Measurements from ENCODE around the gene ARMC2.
"Not testable (repeated sequence)": the region's sequence is repeated elsewhere in the genome, so short reads cannot be mapped to it uniquely, and the experiment has no call there.

The ARMC2 gene

DNA sequence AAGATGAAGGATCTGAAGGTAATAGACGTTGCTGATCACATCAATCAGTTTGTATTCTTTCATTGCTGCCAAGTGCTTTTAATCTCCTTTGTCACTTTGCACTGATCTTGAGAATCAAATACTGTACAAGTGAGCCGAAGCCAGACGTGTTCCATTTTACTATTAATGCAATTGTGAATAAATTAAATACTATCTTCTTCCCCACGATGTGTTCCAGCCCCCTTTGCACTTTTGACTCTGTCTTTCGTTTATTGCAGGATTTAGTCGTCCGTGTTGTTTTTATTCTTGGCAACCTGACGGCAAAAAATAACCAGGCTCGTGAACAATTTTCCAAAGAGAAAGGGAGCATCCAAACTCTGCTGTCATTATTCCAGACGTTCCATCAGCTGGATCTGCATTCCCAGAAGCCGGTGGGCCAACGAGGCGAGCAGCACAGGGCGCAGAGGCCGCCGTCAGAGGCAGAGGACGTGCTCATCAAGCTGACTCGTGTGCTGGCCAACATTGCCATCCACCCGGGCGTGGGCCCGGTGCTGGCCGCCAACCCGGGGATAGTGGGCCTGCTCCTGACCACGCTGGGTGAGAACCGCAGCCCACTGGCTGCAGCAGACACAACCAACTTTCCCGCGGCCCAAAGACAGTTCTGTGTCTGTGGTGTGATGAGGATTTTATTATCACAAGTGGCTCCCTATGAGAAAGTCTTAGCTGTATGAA, 104.7 kb downstream of the ARMC2 start:
- no peak for DNase-seq (ENCODE audit: low read depth)

DNA sequence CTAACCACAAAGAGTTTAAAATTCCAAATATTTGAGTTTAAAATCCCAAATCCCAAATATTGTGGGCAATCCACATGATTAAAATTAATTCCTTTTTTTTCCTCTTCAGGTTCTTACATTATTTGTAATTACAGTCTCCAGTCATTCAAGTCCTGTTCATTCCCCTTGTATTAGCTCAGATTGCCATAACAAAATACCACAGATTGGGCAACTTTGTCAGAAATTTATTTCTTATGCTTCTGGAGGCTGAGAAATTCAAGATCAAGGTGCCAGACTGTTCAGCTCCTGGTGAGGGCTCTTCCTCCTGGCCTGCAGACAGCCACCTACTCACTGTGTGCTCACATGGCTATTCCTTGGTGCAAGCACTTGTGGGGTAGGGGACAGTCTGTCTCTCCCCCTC, 105.5 kb downstream of the ARMC2 start:
- DNase-seq (ENCODE audit: low read depth), result no peak

DNA sequence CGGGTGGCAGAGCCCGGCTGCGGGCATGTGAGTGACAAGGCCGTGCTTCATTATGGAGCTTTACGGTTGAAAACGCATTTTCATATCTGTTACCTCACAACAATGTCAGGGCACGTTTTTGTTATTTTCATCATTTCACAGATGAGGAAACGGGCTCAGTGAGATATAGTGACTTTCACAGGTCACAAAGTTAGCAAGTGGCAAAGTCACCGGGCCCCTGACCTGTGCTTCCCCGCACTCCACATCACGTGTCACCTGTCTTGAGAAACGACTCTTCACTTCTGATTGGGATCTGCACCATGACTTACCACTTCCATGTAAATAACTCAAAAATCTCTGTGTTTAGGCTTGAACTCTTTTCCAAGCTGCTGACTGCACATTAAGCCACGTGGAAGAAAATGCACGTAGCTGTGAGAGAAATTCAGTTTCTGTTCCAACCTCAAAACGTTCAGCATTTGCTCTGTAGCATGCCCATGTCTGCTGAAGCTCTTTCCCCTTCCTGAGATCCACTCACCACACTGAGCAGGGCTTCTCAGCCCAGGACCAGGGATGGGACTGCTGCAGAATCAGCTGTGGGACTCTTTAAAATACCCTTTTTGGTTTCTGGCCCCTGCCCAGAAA, 107.2 kb downstream of the ARMC2 start:
- DNase-seq (ENCODE audit: low read depth), result no peak

DNA sequence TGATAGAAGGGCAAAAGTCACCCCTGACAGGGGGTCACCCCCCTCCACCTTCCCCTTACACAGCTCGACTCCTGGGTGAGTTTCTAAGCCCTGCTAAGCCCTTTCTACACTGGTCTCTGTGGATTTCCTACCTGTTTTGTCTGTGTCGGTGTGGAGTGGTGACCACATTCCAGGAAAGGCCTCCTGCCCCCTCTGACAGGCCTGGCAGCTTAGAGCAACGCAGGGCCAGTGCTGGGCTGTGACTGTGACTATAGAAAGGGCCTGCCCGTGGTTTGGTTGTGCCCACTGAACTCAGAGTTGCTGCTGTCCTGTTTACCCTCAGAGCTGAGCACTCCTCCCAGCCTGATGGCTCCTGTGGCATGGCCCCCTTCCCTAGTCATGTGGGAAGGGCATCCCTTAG, 109.0 kb downstream of the ARMC2 start:
- DNase-seq (ENCODE audit: low read depth), result no peak

DNA sequence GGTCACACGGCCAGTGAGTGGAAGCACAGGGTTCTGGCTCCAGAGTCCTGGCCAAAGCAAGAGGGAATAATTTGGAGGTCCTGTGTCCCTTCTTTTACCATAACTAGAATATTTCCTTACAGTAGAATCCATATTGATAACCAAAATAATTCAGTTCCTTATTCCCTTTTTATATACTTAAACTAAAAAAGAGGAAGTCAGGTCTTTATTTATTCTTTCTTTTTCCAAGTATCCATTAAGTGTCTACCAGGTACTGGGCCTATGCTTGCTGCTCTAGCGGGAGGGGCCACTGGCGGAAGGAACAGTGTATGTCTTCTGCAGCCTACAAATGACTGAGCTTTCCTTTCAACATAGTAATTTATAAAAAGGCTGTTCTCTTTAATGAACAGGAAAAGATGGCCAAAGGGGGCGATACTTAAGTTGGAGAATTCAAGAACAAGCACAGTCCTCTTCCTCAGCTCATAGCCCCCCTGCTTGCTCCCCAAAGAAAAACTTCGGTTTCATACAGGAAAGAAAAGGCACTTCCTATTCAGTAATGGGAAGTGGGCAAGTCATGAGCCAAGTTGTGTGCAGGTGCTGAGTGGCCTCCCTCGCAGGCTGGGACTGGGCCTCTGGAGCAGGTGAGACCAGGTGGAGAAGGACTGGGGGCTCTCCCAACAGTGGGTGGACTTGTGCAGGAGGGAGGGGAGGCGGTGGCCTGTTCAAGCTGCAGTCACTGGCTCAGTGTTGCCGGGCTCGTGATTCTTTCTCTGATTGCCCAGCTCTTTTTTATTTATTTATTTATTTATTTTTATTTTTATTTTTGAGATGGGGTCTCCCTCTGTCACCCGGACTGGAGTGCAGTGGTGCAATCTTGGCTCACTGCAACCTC, 110.9 kb downstream of the ARMC2 start:
- no peak for DNase-seq (ENCODE audit: low read depth)

GRCh38 chr6:108959972-108960582, 111.9 kb downstream of the ARMC2 start:
- no peak for DNase-seq (ENCODE audit: low read depth)

DNA sequence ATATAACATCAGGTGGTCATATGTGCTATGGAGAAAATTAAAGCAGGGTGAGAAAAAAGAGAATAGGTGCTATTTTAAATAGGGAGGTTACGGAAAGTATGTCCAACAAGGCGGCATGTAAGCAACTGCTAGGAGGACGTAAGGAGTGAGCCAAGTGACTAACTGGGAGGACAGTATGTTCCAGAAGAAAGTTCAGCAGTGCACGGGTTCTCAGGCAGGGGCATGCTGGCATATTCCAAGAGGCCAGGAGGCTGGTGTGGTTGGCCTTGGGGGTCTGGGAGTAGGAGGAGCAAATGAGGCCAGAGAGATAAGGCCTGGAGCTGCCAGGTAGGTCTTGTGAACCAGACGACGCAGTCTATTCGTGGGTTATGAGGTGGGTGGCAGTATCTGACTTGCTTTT, 112.4 kb downstream of the ARMC2 start:
- no peak for DNase-seq (ENCODE audit: low read depth)

- DNase-seq (ENCODE audit: low read depth), result no peak
These were observed 112.9 kb downstream of the ARMC2 start for GRCh38 chr6:108961077-108961476.

- peak; percentile 52 for DNase-seq (ENCODE audit: low read depth)
These were observed 113.8 kb downstream of the ARMC2 start for GRCh38 chr6:108961985-108962384.

DNA sequence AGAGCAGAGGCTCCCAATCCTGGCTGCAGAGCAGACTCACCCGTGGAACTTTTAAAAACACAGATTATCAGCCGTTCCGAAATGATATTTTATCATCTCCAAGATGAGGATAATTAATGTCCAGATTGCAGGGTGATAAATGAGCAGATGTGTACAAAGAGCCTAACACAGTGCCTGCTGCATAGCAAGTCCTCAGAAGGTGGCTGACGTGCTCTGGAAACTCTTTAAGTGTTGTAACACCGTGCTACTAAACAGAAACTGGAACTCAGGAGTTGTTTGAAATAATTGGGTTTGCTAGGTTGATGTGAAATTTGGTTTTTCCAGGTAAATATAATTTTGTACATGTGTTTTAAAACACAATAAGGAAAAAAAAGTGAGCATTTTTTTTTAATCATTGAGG, 118.0 kb downstream of the ARMC2 start:
- no peak for DNase-seq (ENCODE audit: low read depth)

- DNase-seq (ENCODE audit: low read depth), result peak; percentile 31
These were observed 118.9 kb downstream of the ARMC2 start for GRCh38 chr6:108966855-108967755.

DNA sequence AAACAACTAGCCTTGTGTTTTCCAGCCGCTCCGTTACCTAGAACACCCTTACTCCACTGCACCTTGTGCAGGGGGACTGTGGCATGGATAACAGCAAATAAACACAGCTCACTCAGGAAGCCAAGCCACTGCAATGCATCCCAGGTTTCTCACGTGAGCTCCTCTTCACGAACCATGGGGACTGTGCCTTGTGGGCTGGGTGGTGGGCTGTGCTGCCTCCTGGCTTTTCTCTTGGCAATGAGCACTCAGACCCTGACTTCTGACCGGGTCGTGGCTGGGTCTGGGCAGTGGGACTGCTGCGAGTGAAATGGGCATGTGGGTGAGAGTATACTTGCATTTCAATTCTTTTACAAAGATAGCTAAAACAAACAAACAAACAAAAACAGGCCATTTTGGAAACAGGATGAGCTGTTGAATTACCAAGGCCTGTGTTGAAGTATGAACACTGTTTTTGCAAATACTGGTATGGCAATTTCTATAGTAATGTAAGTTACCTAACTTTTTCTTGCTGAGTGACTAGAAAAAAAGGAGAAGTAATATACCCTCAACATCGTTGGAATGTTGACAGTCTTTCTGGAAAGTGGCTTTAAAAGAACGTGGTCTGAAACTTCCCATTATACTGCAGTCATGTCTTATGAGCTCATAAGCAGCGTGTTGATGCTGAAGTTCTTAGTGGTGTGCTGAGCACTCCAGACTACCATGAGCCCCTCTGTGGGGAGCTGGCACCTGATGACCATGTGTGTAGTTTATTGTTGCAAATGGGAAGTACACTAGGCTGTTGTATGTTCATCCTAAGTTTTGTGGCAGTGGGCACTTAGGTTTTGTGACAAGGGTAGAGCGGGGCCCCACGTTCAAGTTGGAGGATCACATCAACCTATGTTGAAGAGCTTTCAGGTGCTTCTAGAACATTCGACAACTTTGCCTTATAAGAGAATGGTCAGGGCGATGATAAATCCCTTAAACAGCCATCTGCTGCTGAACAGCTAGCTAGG, 120.4 kb downstream of the ARMC2 start:
- DNase-seq (ENCODE audit: low read depth), result no peak

DNA sequence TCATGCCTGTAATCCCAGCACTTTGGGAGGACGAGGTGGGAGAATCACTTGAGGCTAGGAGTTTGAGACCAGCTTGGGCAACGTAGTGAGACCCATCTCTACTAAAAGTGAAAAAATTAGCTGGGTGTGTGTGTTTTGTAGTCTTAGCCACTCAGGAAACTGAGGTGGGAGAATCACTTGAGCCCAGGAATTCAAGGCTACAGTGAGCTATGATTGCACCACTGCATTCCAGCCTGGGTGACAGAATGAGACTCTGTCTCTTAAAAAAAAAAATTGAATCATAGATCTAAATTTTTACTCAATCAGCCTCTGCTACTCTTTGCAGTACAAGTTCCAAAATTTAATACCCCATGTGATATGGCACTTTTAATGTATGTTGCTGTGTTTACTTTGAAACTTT, 121.6 kb downstream of the ARMC2 start:
- DNase-seq (ENCODE audit: low read depth), result no peak

DNA sequence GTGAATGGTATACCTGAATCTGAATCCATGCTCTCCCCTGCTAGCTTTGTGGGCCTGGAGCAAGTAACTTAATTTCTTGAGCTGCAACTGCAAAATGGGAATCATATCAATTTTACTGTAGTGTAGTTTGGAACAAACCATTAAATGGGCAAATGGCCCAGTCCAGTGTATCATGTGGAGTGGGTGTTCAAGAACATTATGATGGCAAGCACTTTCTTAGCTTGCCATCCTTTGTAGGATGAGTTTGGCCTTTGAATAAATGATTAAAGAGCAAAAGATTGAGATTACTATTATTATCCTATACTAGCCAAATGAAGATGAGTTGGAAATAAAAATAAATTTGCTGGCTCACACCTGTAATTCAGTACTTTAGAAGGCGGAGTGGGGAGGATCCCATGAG, 126.0 kb downstream of the ARMC2 start:
- no peak for DNase-seq (ENCODE audit: low read depth)

GRCh38 chr6:108978638-108979037, 130.4 kb downstream of the ARMC2 start:
- DNase-seq (ENCODE audit: low read depth), result not testable (repeated sequence)

- DNase-seq (ENCODE audit: low read depth), result no peak
These were observed 134.2 kb downstream of the ARMC2 start for GRCh38 chr6:108982154-108983113.

DNA sequence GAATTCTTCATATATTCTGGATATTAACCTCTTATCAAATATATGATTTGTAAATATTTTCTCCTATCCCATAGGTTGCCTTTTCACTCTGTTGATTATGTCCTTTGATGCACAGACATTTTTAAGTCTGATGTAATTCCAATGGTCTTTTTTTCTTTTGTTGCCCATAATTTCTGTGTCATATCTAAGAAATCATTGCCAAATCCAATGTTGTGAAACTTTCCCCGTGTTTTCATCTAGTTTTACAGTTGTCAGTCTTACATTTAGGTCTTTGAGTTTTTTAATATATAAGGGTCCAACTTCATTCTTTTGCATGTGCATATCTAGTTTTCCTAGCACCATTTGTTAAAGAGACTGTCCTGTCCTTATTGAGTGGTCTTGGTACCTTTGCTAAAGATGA, 134.9 kb downstream of the ARMC2 start:
- no peak for DNase-seq (ENCODE audit: low read depth)

DNA sequence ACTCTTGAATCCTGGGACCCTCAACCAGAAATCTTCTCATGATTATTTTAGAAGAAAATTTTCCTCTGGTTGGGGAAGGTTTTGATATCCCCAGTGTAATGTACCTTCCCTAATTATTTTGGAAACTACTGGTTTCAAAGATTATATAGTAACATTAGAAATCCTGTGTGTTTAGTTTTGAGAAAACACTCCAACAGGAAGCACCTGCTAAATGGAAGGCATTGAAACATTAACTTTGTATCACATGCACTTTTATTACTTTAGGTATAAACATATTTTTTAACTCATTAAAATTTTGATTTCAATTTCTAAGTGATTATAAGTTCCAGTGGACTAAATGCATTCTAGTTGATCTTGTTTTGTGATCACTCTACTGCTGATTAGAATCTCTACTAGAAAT, 137.1 kb downstream of the ARMC2 start:
- DNase-seq (ENCODE audit: low read depth), result no peak

DNA sequence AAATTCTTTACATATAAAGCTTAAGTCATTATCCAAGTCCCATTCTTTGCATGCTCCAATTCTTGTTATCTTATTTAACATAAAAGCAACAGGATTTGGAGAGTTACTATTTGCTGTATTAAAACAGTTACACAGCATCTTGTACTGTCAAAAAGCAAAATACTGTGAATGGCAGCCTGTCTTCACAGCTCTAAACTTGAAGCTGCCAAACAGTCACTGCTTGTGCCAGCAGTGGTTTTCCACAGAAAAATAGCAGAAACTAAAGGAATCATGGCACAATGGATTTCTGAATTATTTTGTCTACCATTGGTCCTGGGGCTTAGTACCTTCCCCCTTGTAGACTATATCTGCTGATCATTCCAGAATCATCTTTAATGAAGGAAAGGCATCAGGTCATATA, 138.9 kb downstream of the ARMC2 start:
- DNase-seq (ENCODE audit: low read depth), result no peak
